ENCODE results near the gene CPNE5. TPM values are rescaled to one million over a fixed set of nuclear protein-coding genes. Genes with fewer than 3 reads are reported as not detected.

The CPNE5 gene
- total RNA-seq, 1 experiment from 2014 or later = not detected

DNA sequence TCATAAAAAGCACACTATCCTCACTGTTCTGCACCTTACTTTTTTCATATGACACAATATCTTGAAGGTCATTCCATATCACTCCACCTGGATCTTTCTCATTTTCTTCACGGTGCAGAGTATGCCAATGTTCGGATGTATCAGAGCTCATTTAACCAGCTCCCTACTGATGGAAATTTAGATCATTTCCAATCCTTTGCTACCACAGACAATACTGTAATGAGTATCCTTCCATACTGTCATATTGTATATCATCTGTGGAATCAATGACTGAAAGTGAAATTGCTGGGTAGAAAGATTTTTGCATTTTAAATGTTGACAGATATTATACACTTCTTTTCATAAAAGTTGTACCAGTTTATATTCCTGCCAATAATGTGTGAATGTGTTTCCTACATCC lies 143.8 kb downstream of the CPNE5 start:
- intact Hi-C loops (cut with micrococcal nuclease) = no loop called here
- ChIA-PET CTCF (no interaction called here), POLR2A (ENCODE audit: unreplicated experiment) (no interaction called here)
- Histone ChIP-seq H3K27ac (ENCODE audit: low read length) (no peak overlapping the region), H3K27me3 (ENCODE audit: low read length) (no peaks in the 10 kb centered on the region), H3F3A (ENCODE audit: low read length, unreplicated experiment) (no peaks in the 10 kb centered on the region), H3K9ac (ENCODE audit: low read length) (no peak overlapping the region), H3K9me3 (ENCODE audit: low read length) (no peaks in the 10 kb centered on the region), H3K4me1 (ENCODE audit: insufficient read depth, low read length) (peaks cover 12% of the 10 kb centered on the region), H3K4me2 (ENCODE audit: low read length) (no peak overlapping the region), H4K20me1 (ENCODE audit: low read length) (no peaks in the 10 kb centered on the region), H3K4me3 (ENCODE audit: low read length) (no peak overlapping the region), H2AFZ (ENCODE audit: low read length) (no peak overlapping the region), H3K36me3 (ENCODE audit: low read depth, low read length) (no peaks in the 10 kb centered on the region), H3K9me2 (replicated peaks; ENCODE audit: low read length) (no peaks in the 10 kb centered on the region), H3K79me2 (ENCODE audit: low read length) (no peaks in the 10 kb centered on the region)
- no TSS peak for BruUV-seq (replicated peaks)
- DNase-seq (no peak), ATAC-seq (no peak)
- TF ChIP-seq EZH2 (IDR thresholded peaks at IDR 0.05; ENCODE audit: low read length, unreplicated experiment) = no peak
- TF ChIP-seq, protein P1, sequence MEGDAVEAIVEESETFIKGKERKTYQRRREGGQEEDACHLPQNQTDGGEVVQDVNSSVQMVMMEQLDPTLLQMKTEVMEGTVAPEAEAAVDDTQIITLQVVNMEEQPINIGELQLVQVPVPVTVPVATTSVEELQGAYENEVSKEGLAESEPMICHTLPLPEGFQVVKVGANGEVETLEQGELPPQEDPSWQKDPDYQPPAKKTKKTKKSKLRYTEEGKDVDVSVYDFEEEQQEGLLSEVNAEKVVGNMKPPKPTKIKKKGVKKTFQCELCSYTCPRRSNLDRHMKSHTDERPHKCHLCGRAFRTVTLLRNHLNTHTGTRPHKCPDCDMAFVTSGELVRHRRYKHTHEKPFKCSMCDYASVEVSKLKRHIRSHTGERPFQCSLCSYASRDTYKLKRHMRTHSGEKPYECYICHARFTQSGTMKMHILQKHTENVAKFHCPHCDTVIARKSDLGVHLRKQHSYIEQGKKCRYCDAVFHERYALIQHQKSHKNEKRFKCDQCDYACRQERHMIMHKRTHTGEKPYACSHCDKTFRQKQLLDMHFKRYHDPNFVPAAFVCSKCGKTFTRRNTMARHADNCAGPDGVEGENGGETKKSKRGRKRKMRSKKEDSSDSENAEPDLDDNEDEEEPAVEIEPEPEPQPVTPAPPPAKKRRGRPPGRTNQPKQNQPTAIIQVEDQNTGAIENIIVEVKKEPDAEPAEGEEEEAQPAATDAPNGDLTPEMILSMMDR (conservative IDR thresholded peaks at IDR 0.05; ENCODE audit: low read depth, low read length) = no peak
- TF ChIP-seq EZH2phosphoT487 (IDR thresholded peaks at IDR 0.05; ENCODE audit: borderline replicate concordance, low read length) = no peak

DNA sequence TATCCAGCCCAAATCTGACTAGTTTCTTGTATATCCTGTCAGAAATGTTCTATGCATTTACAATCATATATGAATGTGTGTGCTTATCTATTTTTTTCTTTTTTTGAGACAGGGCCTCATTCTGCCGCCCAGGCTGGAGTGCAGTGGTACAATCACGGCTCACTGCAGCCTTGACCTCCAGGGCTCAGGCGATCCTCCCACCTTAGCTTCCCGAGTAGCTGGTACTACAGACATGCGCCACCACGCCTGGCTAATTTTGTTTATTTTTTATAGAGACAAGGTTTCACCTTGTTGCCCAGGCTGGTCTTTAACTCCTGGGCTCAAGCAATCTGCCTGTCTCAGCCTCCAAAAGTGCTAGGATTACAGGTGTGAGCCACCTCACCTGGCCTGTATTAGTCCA lies 144.6 kb downstream of the CPNE5 start:
- no peak overlapping the region for H2AFZ ChIP-seq (ENCODE audit: low read length)
- no peaks in the 10 kb centered on the region for H3K79me2 ChIP-seq (ENCODE audit: low read length)
- no peaks in the 10 kb centered on the region for H3F3A ChIP-seq (ENCODE audit: low read length, unreplicated experiment)
- H3K36me3 ChIP-seq (ENCODE audit: low read depth, low read length) = no peaks in the 10 kb centered on the region
- DNase-seq = no peak
- no peak overlapping the region for H3K27ac ChIP-seq (ENCODE audit: low read length)
- H3K27me3 ChIP-seq (ENCODE audit: low read length) = no peaks in the 10 kb centered on the region
- ChIA-PET POLR2A (ENCODE audit: unreplicated experiment) (no interaction called here), CTCF (no interaction called here)
- TF ChIP-seq, protein P1 (conservative IDR thresholded peaks at IDR 0.05; ENCODE audit: low read depth, low read length) = no peak
- TF ChIP-seq EZH2 (IDR thresholded peaks at IDR 0.05; ENCODE audit: low read length, unreplicated experiment) (no peak), EZH2phosphoT487 (IDR thresholded peaks at IDR 0.05; ENCODE audit: borderline replicate concordance, low read length) (no peak)
- no peak for ATAC-seq
- BruUV-seq (replicated peaks) = no TSS peak
- peaks cover 12% of the 10 kb centered on the region for H3K4me1 ChIP-seq (ENCODE audit: insufficient read depth, low read length)
- H3K9me2 ChIP-seq (replicated peaks; ENCODE audit: low read length) = no peaks in the 10 kb centered on the region
- H3K9ac ChIP-seq (ENCODE audit: low read length) = no peak overlapping the region
- no peaks in the 10 kb centered on the region for H3K9me3 ChIP-seq (ENCODE audit: low read length)
- H3K4me2 ChIP-seq (ENCODE audit: low read length) = no peak overlapping the region
- intact Hi-C loops (cut with micrococcal nuclease) = no loop called here
- no peak overlapping the region for H3K4me3 ChIP-seq (ENCODE audit: low read length)
- no peaks in the 10 kb centered on the region for H4K20me1 ChIP-seq (ENCODE audit: low read length)

DNA sequence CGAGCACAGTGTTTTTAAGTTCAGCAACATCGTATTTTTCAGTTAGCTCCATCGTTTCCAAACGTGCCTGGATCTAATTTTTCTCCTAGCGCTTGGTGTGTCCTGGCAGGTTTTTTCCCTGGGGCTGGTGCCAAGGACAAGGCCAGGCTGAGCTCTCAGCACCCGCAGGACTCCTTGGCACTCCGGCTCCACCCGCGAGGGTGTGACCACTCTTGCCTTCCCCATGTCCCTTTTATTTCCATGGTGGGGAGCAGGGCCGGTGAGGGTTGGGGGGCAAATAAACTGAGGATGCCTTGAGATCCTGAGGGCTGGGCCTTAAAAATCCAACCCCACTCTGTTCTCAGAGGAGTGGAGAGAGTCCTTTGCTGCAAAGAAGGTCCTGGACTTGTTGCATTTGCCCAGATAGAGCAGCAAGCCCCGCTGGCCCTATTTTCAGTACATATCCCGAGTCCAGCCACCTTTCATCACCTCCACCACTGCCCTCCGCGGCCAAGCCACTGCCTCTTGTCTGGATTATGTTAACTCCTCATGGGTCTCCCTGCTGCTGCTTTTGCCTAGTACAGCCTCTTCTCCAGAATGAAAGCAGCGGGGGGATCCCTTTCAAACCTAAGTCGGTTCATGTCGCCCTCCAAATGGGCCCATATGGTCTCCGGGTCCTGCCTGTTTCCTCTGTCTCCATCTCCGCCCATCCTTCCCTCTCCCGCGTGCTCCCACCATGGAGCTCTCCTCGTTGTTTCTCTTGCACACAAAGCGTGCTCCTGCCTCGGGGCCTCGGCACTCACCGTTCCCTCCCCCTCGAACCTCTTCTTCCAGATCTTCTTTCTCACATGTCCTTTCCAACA lies 146.2 kb downstream of the CPNE5 start:
- Histone ChIP-seq H2AFZ (ENCODE audit: low read length) (no peak overlapping the region), H3K79me2 (ENCODE audit: low read length) (no peaks in the 10 kb centered on the region), H3K27me3 (ENCODE audit: low read length) (no peaks in the 10 kb centered on the region), H4K20me1 (ENCODE audit: low read length) (no peaks in the 10 kb centered on the region), H3K9me3 (ENCODE audit: low read length) (no peaks in the 10 kb centered on the region), H3K9ac (ENCODE audit: low read length) (no peak overlapping the region), H3K27ac (ENCODE audit: low read length) (no peak overlapping the region), H3K9me2 (replicated peaks; ENCODE audit: low read length) (no peaks in the 10 kb centered on the region), H3F3A (ENCODE audit: low read length, unreplicated experiment) (no peaks in the 10 kb centered on the region), H3K4me3 (ENCODE audit: low read length) (no peak overlapping the region), H3K4me1 (ENCODE audit: insufficient read depth, low read length) (peaks cover 12% of the 10 kb centered on the region), H3K36me3 (ENCODE audit: low read depth, low read length) (no peaks in the 10 kb centered on the region), H3K4me2 (ENCODE audit: low read length) (no peak overlapping the region)
- CTCF ChIA-PET = no interaction called here
- DNase-seq = no peak
- no peak for ATAC-seq
- intact Hi-C loops (cut with micrococcal nuclease) = no loop called here
- POLR2A ChIA-PET (ENCODE audit: unreplicated experiment) = no interaction called here
- TF ChIP-seq, protein P1 (conservative IDR thresholded peaks at IDR 0.05; ENCODE audit: low read depth, low read length) = no peak
- TF ChIP-seq EZH2 (IDR thresholded peaks at IDR 0.05; ENCODE audit: low read length, unreplicated experiment) (no peak), EZH2phosphoT487 (IDR thresholded peaks at IDR 0.05; ENCODE audit: borderline replicate concordance, low read length) (no peak)
- BruUV-seq (replicated peaks) = no TSS peak
